Ammon's horn (tissue), 1 donor: Measurements from ENCODE around the gene SETBP1.
A peak's percentile ranks its signal among the peaks of the same experiment; 100 is the strongest.

Experiments
- DNase-seq: peaks from one replicate; pipeline ENCODE4 v3.0.0-alpha.2; 2016; ENCODE audit warnings: low spot score

Gene SETBP1

GRCh38 chr18:45112682-45113081 lies 432.0 kb downstream of the SETBP1 start:
- no peak for DNase-seq

- DNase-seq: peak; percentile 18
These were observed 435.4 kb downstream of the SETBP1 start for GRCh38 chr18:45116116-45116515.
